HepG2 (cell line): ENCODE data around the gene ADAM15. TPM values are rescaled to one million over a fixed set of nuclear protein-coding genes. Genes with fewer than 3 reads are reported as not detected.

Source experiments
- GFI1 ChIP-seq: sonication (generic); formaldehyde crosslinking; IDR thresholded peaks from 2 replicates; pipeline ENCODE4 v1.5.0; 2020; ENCODE audit warnings: missing genetic modification reagents, mild to moderate bottlenecking, borderline replicate concordance
- HOXA5 ChIP-seq: sonication (generic); formaldehyde crosslinking; IDR thresholded peaks from 2 replicates; pipeline ENCODE4 v1.4.0; 2020; ENCODE audit warnings: missing genetic modification reagents
- NCOR1 ChIP-seq: fragments of 200-600 bp; sonication (generic); IDR thresholded peaks from 2 replicates; pipeline ENCODE4 v1.7.0; 2017; ENCODE audit warnings: antibody characterized with exemption, low read length, borderline replicate concordance
- NONO ChIP-seq, 2 experiments: fragments of 450-650 bp in 1 of 2; sonication (generic) in 1 of 2; formaldehyde crosslinking in 1 of 2; IDR thresholded peaks in 1 of 2; conservative IDR thresholded peaks in 1 of 2; 2 replicates each; pipeline versions ENCODE4 v1.6.1 to v1.8.0; 2017 to 2022; ENCODE audit warnings: mild to moderate bottlenecking in 1 of 2, missing genetic modification reagents in 1 of 2, moderate library complexity in 1 of 2
- RFX5 ChIP-seq: IDR thresholded peaks from 2 replicates; pipeline ENCODE4 v1.6.1; 2011; ENCODE audit warnings: low read depth, low read length, improper control_type of control experiment
- TCF7L2 ChIP-seq: IDR thresholded peaks from 2 replicates; pipeline ENCODE4 v1.6.1; 2011; ENCODE audit warnings: mild to moderate bottlenecking, low read depth, low read length, moderate library complexity
- TEAD2 ChIP-seq: sonication (generic); formaldehyde crosslinking; IDR thresholded peaks from 2 replicates; pipeline ENCODE4 v1.9.0; 2021; ENCODE audit warnings: missing genetic modification reagents
- ZEB1 ChIP-seq: IDR thresholded peaks from 2 replicates; pipeline ENCODE4 v1.6.1; 2012; ENCODE audit warnings: mild to moderate bottlenecking, low read depth, inconsistent platforms; ENCODE audit not compliant: insufficient replicate concordance
- ZNF317 ChIP-seq: sonication (generic); formaldehyde crosslinking; IDR thresholded peaks from 2 replicates; pipeline ENCODE4 v1.5.0; 2020; ENCODE audit warnings: mild to moderate bottlenecking, missing genetic modification reagents
- ZNF333 ChIP-seq: sonication (generic); formaldehyde crosslinking; IDR thresholded peaks from 2 replicates; pipeline ENCODE4 v1.4.0; 2020; ENCODE audit warnings: mild to moderate bottlenecking, missing genetic modification reagents, borderline replicate concordance
- ZNF788 ChIP-seq: sonication (generic); formaldehyde crosslinking; IDR thresholded peaks from 2 replicates; pipeline ENCODE4 v1.5.0; 2020; ENCODE audit warnings: mild to moderate bottlenecking, missing genetic modification reagents, borderline replicate concordance
- polyA plus RNA-seq, 8 experiments: library from polyadenylated mRNA; depleted of rRNA in 3 of 8; stranded (reverse) in 7 of 8; unstranded in 1 of 8; fragments of >200 nt; fragmentation: Illumina TruSeq in 4 of 8; extraction: Trizol in 4 of 8; gene quantifications; 2 replicates each; pipeline versions ENCODE4 v1.2.1 to v1.2.3, GENCODE V29; 2011 to 2016; ENCODE audit warnings: low read depth in 4 of 8, missing spikeins in 1 of 8, mixed read lengths in 1 of 8; ENCODE audit not compliant: insufficient read depth in 1 of 8
- total RNA-seq, 5 experiments: library from RNA; depleted of rRNA; stranded (reverse); fragments of >200 nt; fragmentation: Illumina TruSeq; extraction: Trizol; gene quantifications; 2 replicates each; pipeline ENCODE4 v1.2.3, GENCODE V29; 2016; ENCODE audit warnings: low read depth in 1 of 5
- TF ChIP-seq, protein P1 (sequence below): sonication (generic); formaldehyde crosslinking; IDR thresholded peaks from 2 replicates; pipeline ENCODE4 v1.5.1; 2020; ENCODE audit warnings: missing genetic modification reagents, mild to moderate bottlenecking, borderline replicate concordance
- TF ChIP-seq, protein P2 (sequence below): sonication (generic); formaldehyde crosslinking; IDR thresholded peaks from 2 replicates; pipeline ENCODE4 v1.5.0; 2020; ENCODE audit warnings: missing genetic modification reagents, mild to moderate bottlenecking, borderline replicate concordance
- TF ChIP-seq, protein P3 (sequence below): sonication (generic); formaldehyde crosslinking; IDR thresholded peaks from 2 replicates; pipeline ENCODE4 v1.5.0; 2020; ENCODE audit warnings: missing genetic modification reagents
- TF ChIP-seq, protein P4 (sequence below), 2 experiments: sonication (generic) in 1 of 2; formaldehyde crosslinking in 1 of 2; IDR thresholded peaks; 2 replicates each; pipeline versions ENCODE4 v1.4.0 to v1.6.1; 2018 to 2020; ENCODE audit warnings: missing genetic modification reagents in 2 of 2, borderline replicate concordance in 1 of 2, low read depth in 1 of 2, mild to moderate bottlenecking in 1 of 2, missing biosample characterization in 1 of 2
- TF ChIP-seq, protein P5 (sequence below): sonication (generic); formaldehyde crosslinking; IDR thresholded peaks from 2 replicates; pipeline ENCODE4 v1.8.0; 2023; ENCODE audit warnings: mild to moderate bottlenecking, missing genetic modification reagents
- TF ChIP-seq, protein P6 (sequence below): sonication (generic); formaldehyde crosslinking; IDR thresholded peaks from 2 replicates; pipeline ENCODE4 v1.8.0; 2022; ENCODE audit warnings: low read depth, missing genetic modification reagents

ADAM15 gene
- total and polyA plus RNA-seq, 2 of the 13 experiments (the other 11 are each of a cell fraction or from before 2014, with no cell fraction given), result 17.9 to 25.6 TPM

DNA sequence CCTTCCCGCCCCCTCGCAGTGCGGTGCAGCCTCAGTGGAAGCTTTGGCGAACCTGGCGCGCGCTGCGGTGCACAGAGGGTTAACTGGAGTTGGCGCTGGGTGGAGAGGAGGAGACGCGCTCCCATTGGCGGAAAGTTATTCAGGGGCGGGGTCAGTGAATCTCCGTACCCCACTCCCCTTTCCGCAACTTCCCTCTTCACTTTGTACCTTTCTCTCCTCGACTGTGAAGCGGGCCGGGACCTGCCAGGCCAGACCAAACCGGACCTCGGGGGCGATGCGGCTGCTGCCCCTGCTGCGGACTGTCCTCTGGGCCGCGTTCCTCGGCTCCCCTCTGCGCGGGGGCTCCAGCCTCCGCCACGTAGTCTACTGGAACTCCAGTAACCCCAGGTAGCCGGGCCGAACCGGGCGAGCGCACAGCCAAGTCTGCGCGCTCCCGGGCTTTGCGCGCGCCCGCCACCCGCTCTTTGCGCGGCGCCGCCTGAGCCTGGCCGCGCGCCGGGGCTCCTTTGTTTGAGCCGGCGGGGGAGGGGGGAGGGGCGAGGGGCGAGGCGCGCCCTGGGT, 12.5 kb downstream of the ADAM15 start, which contains the start of gene EFNA4 (continued):
- TF ChIP-seq, protein P1, sequence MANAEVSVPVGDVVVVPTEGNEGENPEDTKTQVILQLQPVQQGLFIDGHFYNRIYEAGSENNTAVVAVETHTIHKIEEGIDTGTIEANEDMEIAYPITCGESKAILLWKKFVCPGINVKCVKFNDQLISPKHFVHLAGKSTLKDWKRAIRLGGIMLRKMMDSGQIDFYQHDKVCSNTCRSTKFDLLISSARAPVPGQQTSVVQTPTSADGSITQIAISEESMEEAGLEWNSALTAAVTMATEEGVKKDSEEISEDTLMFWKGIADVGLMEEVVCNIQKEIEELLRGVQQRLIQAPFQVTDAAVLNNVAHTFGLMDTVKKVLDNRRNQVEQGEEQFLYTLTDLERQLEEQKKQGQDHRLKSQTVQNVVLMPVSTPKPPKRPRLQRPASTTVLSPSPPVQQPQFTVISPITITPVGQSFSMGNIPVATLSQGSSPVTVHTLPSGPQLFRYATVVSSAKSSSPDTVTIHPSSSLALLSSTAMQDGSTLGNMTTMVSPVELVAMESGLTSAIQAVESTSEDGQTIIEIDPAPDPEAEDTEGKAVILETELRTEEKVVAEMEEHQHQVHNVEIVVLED, result 0 out of 2 replicates have a peak, but pooled peaks have one; percentile 30
- TF ChIP-seq, protein P2, sequence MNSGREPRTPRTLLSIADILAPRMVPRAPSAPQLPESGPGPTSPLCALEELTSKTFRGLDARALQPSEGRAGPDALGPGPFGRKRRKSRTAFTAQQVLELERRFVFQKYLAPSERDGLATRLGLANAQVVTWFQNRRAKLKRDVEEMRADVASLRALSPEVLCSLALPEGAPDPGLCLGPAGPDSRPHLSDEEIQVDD (CRISPR knock-in tag), result peak; percentile 69; the same call in 1 of the 2 replicates
- TF ChIP-seq, protein P3, sequence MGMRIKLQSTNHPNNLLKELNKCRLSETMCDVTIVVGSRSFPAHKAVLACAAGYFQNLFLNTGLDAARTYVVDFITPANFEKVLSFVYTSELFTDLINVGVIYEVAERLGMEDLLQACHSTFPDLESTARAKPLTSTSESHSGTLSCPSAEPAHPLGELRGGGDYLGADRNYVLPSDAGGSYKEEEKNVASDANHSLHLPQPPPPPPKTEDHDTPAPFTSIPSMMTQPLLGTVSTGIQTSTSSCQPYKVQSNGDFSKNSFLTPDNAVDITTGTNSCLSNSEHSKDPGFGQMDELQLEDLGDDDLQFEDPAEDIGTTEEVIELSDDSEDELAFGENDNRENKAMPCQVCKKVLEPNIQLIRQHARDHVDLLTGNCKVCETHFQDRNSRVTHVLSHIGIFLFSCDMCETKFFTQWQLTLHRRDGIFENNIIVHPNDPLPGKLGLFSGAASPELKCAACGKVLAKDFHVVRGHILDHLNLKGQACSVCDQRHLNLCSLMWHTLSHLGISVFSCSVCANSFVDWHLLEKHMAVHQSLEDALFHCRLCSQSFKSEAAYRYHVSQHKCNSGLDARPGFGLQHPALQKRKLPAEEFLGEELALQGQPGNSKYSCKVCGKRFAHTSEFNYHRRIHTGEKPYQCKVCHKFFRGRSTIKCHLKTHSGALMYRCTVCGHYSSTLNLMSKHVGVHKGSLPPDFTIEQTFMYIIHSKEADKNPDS (CRISPR knock-in tag), result no peak
- TF ChIP-seq TCF7L2 (no peak), NCOR1 (0 out of 2 replicates have a peak, but pooled peaks have one; percentile 30), ZNF788 (no peak; the same call in 1 of the 2 replicates), ZEB1 (peak; percentile 45), RFX5 (no peak), NONO (IDR thresholded peaks at IDR 0.05) (no peak), NONO (CRISPR knock-in tag; conservative IDR thresholded peaks at IDR 0.05) (0 out of 2 replicates have a peak, but pooled peaks have one; percentile 40), TEAD2 (CRISPR knock-in tag) (no peak), ZNF317 (CRISPR knock-in tag) (no peak), HOXA5 (no peak), ZNF333 (CRISPR knock-in tag) (0 out of 2 replicates have a peak, but pooled peaks have one; percentile 33), GFI1 (CRISPR knock-in tag) (0 out of 2 replicates have a peak, but pooled peaks have one; percentile 38)
- TF ChIP-seq, protein P4, sequence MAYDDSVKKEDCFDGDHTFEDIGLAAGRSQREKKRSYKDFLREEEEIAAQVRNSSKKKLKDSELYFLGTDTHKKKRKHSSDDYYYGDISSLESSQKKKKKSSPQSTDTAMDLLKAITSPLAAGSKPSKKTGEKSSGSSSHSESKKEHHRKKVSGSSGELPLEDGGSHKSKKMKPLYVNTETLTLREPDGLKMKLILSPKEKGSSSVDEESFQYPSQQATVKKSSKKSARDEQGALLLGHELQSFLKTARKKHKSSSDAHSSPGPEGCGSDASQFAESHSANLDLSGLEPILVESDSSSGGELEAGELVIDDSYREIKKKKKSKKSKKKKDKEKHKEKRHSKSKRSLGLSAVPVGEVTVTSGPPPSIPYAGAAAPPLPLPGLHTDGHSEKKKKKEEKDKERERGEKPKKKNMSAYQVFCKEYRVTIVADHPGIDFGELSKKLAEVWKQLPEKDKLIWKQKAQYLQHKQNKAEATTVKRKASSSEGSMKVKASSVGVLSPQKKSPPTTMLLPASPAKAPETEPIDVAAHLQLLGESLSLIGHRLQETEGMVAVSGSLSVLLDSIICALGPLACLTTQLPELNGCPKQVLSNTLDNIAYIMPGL (CRISPR knock-in tag; IDR thresholded peaks at IDR 0.05; ENCODE audit: borderline replicate concordance in 1 of 2, low read depth in 1 of 2), result peak; percentile 28 to 33; a peak in 3 of 4 replicates
- TF ChIP-seq, protein P5, sequence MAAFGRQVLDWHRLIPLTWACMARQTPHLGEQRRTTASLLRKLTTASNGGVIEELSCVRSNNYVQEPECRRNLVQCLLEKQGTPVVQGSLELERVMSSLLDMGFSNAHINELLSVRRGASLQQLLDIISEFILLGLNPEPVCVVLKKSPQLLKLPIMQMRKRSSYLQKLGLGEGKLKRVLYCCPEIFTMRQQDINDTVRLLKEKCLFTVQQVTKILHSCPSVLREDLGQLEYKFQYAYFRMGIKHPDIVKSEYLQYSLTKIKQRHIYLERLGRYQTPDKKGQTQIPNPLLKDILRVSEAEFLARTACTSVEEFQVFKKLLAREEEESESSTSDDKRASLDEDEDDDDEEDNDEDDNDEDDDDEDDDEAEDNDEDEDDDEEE (CRISPR knock-in tag), result no peak
- TF ChIP-seq, protein P6, sequence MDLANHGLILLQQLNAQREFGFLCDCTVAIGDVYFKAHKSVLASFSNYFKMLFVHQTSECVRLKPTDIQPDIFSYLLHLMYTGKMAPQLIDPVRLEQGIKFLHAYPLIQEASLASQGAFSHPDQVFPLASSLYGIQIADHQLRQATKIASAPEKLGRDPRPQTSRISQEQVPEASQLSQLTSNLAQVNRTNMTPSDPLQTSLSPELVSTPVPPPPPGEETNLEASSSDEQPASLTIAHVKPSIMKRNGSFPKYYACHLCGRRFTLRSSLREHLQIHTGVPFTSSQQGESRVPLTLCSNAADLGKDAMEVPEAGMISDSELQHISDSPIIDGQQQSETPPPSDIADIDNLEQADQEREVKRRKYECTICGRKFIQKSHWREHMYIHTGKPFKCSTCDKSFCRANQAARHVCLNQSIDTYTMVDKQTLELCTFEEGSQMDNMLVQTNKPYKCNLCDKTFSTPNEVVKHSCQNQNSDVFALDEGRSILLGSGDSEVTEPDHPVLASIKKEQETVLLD, result 0 out of 2 replicates have a peak, but pooled peaks have one; percentile 26
